ENCODE data around the gene PARS2. TPM values are rescaled to one million over a fixed set of nuclear protein-coding genes. Genes with fewer than 3 reads are reported as not detected.

PARS2 gene
- total RNA-seq, result 1 to 10 TPM; 5.1 to 6.7 TPM

- peak; percentile 96 to 98 for DNase-seq (ENCODE audit: low spot score in 2 of 2)
- Mint-ChIP-seq H3K27ac (peak within 1 kb of the TSS; percentile 95), H3K36me3 (peaks cover 0 to 6% of the 10 kb centered on the region in 2 donors), H3K9me3 (no peaks in the 10 kb centered on the region)
- ATAC-seq, result peak; percentile 96 to 97
Measured at GRCh38 chr1:54764133-54764921, at the start of gene PARS2. PARS2 (minus strand) TSS chr1:54764523; CDS start chr1:54759161, 5,362 bp downstream.

DNA sequence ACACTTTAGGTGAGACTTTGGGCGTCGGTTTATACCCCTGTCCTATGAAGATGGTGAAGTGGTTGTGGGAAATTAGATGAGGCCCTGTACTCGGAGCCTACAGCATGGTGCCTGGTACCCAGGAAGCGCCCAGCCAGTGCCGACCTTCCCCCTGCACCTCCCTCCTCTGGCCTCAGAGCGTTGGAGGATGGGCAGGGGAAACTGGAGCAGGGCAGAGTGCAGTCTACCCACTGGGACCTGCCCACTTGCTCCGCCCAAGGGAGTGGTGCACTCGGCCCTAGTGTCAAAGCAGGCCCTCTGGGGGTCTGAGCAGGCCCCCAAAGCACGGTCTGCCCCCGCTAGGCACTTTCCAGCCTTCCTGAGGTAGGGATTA, 49.8 kb upstream of the PARS2 start:
- no peak overlapping the region for H3K27ac Mint-ChIP-seq
- H3K36me3 Mint-ChIP-seq, result no peaks in the 10 kb centered on the region
- ATAC-seq (no peak), DNase-seq (ENCODE audit: low spot score in 2 of 2) (no peak)
- H3K9me3 Mint-ChIP-seq, result no peaks in the 10 kb centered on the region

GRCh38 chr1:54813485-54814125, 49.3 kb upstream of the PARS2 start:
- H3K27ac Mint-ChIP-seq, result no peak overlapping the region
- no peaks in the 10 kb centered on the region for H3K36me3 Mint-ChIP-seq
- DNase-seq (ENCODE audit: low spot score in 2 of 2) (no peak), ATAC-seq (no peak)
- H3K9me3 Mint-ChIP-seq, result no peaks in the 10 kb centered on the region

DNA sequence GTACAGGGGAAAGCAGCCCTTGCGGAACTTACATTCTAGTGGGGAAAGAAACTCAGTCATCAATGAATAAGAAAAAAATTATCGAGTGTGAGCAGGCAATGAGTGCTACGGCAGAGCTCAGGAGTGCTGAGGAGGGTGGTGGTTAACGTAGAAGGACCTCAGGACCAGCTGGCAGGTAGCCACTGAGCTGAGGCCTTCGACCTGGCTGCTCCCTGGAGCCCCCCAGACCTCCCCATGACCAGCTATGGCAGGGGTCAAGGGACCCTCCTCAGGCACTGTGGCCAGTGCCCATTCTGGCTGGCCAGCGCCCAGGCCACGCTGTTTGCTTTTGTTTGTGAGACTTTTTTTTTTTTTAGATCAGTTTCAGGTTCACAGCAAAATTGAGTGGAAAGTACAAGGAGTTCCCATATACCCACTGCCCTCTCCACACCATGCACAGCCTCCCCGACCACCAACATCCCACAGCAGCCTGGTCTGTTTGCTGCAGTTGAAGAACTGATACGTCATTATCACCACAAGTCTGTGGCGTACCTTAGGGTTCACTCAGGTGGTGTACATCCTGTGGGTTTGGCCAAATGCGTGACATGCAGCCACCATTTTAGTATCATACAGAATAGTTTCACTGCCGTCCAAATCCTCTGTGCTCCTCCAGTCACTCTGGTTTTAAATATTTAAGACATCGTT, 48.6 kb upstream of the PARS2 start:
- no peaks in the 10 kb centered on the region for H3K9me3 Mint-ChIP-seq
- H3K36me3 Mint-ChIP-seq, result no peaks in the 10 kb centered on the region
- H3K27ac Mint-ChIP-seq, result no peak overlapping the region
- ATAC-seq (no peak), DNase-seq (ENCODE audit: low spot score in 2 of 2) (no peak)

- Mint-ChIP-seq H3K9me3 (no peaks in the 10 kb centered on the region), H3K27ac (no peak overlapping the region), H3K36me3 (no peaks in the 10 kb centered on the region)
- ATAC-seq (no peak), DNase-seq (ENCODE audit: low spot score in 2 of 2) (no peak)
Measured at GRCh38 chr1:54811739-54812655, 47.7 kb upstream of the PARS2 start.

DNA sequence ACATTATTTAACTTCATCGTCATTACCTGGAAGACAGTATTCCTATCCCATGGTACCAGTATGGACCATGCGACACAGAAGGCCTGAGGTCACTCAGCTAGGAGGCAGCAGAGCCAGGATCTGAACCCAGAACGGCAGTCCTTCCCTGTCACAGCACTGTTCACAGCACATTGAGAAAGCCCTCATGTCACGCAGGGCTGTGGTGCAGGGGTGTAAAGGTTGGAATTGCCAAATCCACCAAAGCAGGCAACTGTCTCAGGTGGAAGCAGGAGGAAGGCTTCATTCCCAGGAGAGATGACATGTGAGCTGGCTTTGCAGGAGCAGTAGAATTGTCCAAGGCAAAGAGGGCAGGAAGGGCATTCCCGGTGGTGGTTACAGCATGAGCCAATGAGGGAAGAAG, 46.7 kb upstream of the PARS2 start:
- H3K9me3 Mint-ChIP-seq, result no peaks in the 10 kb centered on the region
- no peaks in the 10 kb centered on the region for H3K36me3 Mint-ChIP-seq
- no peak for ATAC-seq
- DNase-seq (ENCODE audit: low spot score in 2 of 2), result no peak
- no peak overlapping the region for H3K27ac Mint-ChIP-seq

DNA sequence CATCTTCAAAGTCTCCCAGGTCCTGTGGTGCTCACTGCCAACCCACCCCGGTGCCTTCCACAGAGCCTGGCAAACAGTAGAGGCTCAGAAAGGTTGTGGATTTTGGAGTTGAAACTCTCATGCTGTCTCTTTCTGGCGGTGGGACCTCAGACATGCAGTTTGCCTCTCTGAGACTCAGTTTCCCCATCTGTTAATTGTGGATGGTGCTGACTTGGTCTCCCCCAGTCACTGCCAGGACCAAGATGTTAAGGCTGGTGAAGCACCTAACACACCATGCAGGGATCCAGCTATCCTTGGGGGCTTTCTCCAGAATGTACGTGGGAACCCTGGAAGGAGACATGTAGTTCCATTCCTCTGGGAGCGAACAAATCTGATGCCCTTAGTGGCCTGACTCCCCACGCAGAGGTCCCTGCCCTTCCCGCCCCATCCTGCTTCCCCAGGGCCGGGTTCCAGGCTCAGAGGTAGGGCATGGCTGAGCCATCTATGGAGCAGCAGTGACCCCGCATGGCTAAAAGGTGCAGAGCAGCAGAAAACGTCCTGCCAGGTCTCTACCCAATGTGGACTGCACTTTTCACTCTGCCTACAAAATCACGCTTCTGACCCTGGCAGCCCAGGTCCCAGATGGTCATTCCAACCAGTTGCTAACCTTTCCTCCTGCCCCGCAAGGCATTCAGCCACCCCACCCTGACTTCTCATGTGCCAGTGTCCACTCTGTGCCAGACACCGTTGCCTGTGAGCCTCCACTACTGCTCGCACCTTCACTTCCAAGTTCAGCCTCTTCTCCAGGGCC, 46.0 kb upstream of the PARS2 start:
- no peak overlapping the region for H3K27ac Mint-ChIP-seq
- ATAC-seq (peak; percentile 74 to 93), DNase-seq (ENCODE audit: low spot score in 2 of 2) (peak in 1 of 2 donors; percentile 78)
- no peaks in the 10 kb centered on the region for H3K36me3 Mint-ChIP-seq
- H3K9me3 Mint-ChIP-seq, result no peaks in the 10 kb centered on the region

- no peak for ATAC-seq
- H3K9me3 Mint-ChIP-seq, result no peaks in the 10 kb centered on the region
- no peak overlapping the region for H3K27ac Mint-ChIP-seq
- no peaks in the 10 kb centered on the region for H3K36me3 Mint-ChIP-seq
- DNase-seq (ENCODE audit: low spot score in 2 of 2), result no peak
Measured at GRCh38 chr1:54809496-54810074, 45.3 kb upstream of the PARS2 start.

DNA sequence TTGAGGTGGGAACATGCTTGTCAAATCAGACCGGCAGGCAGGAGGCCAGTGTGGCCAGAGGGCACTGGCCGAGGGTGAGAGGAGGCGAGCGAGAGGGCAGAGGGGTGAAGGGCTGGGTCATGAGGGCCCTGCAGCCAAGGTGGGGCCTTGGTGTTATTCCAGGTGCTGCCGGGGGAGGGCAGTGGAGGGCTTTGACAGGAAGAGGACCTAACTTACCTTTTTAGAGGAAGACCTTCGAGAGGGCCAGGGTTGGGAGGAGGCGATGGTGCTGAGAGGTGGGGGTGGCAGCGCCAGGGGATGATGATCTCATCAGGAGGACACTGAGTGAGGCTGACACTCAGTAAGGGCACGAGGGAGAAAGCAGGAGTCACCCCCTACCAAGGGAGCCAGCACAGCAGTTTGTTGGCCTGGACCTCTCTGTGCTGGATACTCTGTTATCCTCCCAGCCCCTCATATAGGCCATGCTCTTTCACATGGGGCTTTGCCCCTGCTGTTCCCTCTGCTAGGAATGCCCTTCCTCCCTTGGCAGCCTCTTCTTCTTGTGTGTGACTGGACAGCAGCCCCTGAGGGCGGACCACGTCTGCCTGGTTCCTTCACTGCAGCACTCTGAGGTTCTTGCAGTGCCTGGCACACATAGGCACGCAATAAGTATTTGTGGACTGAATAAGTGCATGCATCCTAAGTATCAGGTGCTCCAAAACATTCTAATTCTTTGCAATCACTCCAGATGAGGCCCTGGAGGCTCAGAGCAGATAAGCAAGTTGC, 44.3 kb upstream of the PARS2 start:
- DNase-seq (ENCODE audit: low spot score in 2 of 2), result no peak
- peak overlapping the region in 1 of 2 donors; percentile 7 for H3K27ac Mint-ChIP-seq

DNA sequence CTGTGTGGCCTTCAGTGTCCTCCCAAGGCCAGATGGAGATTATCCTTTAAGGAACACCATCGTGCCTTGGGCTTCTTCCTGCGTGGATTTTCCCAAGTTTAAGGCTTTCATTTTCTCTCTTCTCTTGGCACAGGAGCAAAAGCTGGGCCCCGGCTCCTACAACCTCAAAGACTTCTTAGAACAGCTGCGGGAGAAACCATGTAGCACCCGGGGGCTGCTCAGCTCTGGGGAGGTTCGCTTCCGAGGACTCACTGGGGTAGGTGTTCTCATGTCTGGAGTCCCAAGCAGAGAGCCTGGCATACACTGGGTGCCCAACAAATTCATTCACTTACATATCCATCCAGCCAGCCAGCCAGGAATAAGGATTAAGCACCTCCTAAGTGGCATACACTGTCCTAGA, 43.4 kb upstream of the PARS2 start:
- DNase-seq (ENCODE audit: low spot score in 2 of 2) (no peak), ATAC-seq (no peak)
- H3K36me3 Mint-ChIP-seq, result no peaks in the 10 kb centered on the region
- peak overlapping the region in 1 of 2 donors; percentile 7 for H3K27ac Mint-ChIP-seq
- H3K9me3 Mint-ChIP-seq, result no peaks in the 10 kb centered on the region

More for the DNA sequence above, 44.3 kb upstream of the PARS2 start:
- Mint-ChIP-seq H3K9me3 (no peaks in the 10 kb centered on the region), H3K36me3 (no peaks in the 10 kb centered on the region)
- ATAC-seq, result no peak

- ATAC-seq (peak in 1 of 2 donors; percentile 54), DNase-seq (ENCODE audit: low spot score in 2 of 2) (no peak)
- Mint-ChIP-seq H3K9me3 (no peaks in the 10 kb centered on the region), H3K27ac (no peak overlapping the region), H3K36me3 (no peaks in the 10 kb centered on the region)
Measured at GRCh38 chr1:54806931-54807611, 42.7 kb upstream of the PARS2 start.

DNA sequence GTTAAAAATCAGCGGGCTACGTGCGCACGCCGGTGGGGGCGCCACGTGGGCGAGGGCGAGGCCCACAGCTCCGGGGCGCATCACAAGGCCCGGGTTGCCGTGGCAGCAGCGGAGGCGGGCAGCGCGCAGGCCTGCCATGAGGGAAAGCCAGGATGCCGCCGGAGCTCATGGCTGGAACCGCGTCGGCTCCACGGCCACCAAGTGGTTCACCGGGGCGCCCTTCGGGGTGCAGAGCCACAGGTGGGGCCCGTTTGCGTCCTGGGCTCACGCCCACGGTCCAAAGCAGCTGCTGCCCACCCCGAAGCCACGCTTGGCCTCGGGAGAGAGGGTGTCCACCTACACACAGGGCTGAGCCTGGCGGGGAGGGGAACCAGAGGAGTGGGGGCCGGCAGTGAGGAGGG, 41.7 kb upstream of the PARS2 start:
- Mint-ChIP-seq H3K36me3 (no peaks in the 10 kb centered on the region), H3K27ac (no peak overlapping the region), H3K9me3 (no peaks in the 10 kb centered on the region)
- ATAC-seq, result no peak
- no peak for DNase-seq (ENCODE audit: low spot score in 2 of 2)

DNA sequence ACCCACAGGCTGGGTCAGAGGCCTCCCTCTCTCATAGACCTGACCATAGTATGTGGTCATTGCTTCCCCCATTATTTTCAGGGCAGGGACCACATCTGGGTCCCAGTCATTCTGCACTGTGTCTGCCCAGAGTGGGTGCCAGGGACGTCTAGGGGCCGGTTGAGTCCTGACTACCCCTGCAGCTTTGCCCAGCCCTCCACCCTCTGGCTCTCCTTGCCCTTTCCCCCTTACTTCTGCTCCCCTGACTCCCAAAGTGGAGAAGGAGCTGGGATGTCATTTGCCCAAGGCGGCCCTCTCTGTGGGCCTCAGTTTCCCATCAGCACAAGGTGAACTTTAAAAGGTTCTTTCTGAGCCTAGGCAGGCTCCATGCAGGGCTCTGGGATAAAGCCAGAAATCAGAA, 41.1 kb upstream of the PARS2 start:
- no peaks in the 10 kb centered on the region for H3K9me3 Mint-ChIP-seq
- ATAC-seq (no peak), DNase-seq (ENCODE audit: low spot score in 2 of 2) (no peak)
- no peaks in the 10 kb centered on the region for H3K36me3 Mint-ChIP-seq
- H3K27ac Mint-ChIP-seq, result no peak overlapping the region

DNA sequence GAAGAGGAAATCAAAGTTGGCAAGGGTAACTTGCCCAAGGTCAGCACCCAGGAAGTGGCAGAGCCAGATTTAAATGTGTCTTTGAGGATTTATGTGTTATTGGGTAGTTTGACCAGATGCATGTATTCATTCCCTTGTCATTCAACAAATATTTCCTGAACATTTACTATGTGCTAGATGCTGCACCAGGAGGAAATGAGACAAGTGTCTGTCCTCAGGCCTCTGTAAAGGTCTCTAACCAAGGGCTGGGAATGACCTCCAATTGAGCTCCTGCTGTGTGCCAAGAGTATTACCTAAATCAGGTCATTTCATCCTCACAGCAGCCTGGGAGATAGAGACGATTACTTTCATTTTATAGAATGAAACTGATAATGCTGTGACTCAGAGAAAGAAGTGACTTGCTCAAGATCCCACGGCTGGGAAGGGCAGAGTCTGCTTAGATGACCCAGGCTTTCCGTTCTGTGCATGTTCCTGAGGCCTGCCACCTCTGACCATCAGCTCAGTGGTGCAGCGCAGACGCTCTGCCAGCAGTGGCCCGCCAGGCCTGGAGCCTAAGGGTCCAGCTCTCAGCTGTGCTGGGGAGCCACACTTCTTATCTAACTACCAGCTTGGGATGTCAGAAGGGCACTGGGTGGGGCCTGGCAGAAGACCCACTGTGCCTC, 40.3 kb upstream of the PARS2 start:
- Mint-ChIP-seq H3K9me3 (no peaks in the 10 kb centered on the region), H3K27ac (peak overlapping the region; percentile 29 to 53), H3K36me3 (no peaks in the 10 kb centered on the region)
- ATAC-seq (peak; percentile 64 to 70), DNase-seq (ENCODE audit: low spot score in 2 of 2) (peak in 1 of 2 donors; percentile 40)

Data from activated naive CD4-positive, alpha-beta T cell treated with anti-CD3 and anti-CD28 coated beads, Interleukin-2, amount 50 U/mL, for 72 hours (primary cell).